ENCODE data around the gene HMOX2. TPM values are rescaled to one million over a fixed set of nuclear protein-coding genes. Genes with fewer than 3 reads are reported as not detected.
A peak's percentile ranks its signal among the peaks of the same experiment; 100 is the strongest.

Gene HMOX2
- polyA plus RNA-seq (2013), result 22.9 TPM

- CTCF ChIA-PET, result interaction anchor here (0.8 to 2.1 kb wide), 11 partner anchors 10 to 110 kb away, joined by 3 to 5 read pairs (median 3); no protein-coding TSS in a partner anchor
- WGBS (ENCODE audit: insufficient coverage), result 14% methylated on average over 51 of the region's 70 CpGs
Observed at GRCh38 chr16:4475880-4476788, at the start of gene HMOX2. Gene HMOX2, plus strand, starts transcription at chr16:4476398. Its CDS starts 29,127 bp downstream, at chr16:4505525.

GRCh38 chr16:4426722-4427372 is 49.4 kb upstream of the HMOX2 start:
- ChIA-PET POLR2A (no interaction called here), CTCF (interaction anchor here (1.0 kb wide), 2 partner anchors 11 to 32 kb away, joined by 3 read pairs; no protein-coding TSS in a partner anchor)

More at GRCh38 chr16:4475880-4476788, at the start of gene HMOX2:
- peaks cover 2 to 44% (median 35%) of the 10 kb centered on the region in 4 experiments for H3K4me1 ChIP-seq (ENCODE audit: control extremely low read depth in 1 of 4, control insufficient read depth in 4 of 4, insufficient read depth in 4 of 4, low read length in 3 of 4)
- no peaks in the 10 kb centered on the region for H3K27me3 ChIP-seq (replicated peaks in 2 of 5; ENCODE audit: control insufficient read depth in 4 of 5, insufficient read depth in 5 of 5, low read length in 4 of 5)
- peak within 1 kb of the TSS in 1 of 2 experiments; percentile 70 for H3K27ac ChIP-seq (ENCODE audit: insufficient read depth in 1 of 2, low read depth in 1 of 2, low read length in 2 of 2, poor library complexity in 1 of 2, severe bottlenecking in 2 of 2)
- peak within 1 kb of the TSS; percentile 68 to 95 (median 80) for H3K4me3 ChIP-seq (ENCODE audit: control insufficient read depth in 1 of 7, extremely low read depth in 1 of 7, insufficient read depth in 4 of 7, low read depth in 2 of 7, low read length in 6 of 7)
- POLR2A ChIA-PET, result interaction anchor here (0.8 kb wide), 1 partner anchor 130 kb away, joined by 3 read pairs; no protein-coding TSS in a partner anchor
- peak; percentile 90 to 93 (median 92) for DNase-seq
- no peaks in the 10 kb centered on the region for H3K9me3 ChIP-seq (ENCODE audit: control extremely low read depth in 1 of 5, control insufficient read depth in 4 of 5, insufficient read depth in 2 of 5, low read depth in 1 of 5, low read length in 4 of 5)
- H3K36me3 ChIP-seq (ENCODE audit: control insufficient read depth in 4 of 4, insufficient read depth in 4 of 4, low read length in 3 of 4), result peaks cover 0 to 4% (median 2%) of the 10 kb centered on the region in 4 experiments

GRCh38 chr16:4428500-4428899 is 47.7 kb upstream of the HMOX2 start:
- Histone ChIP-seq H3K27ac (ENCODE audit: insufficient read depth in 1 of 2, low read depth in 1 of 2, low read length in 2 of 2, poor library complexity in 1 of 2, severe bottlenecking in 2 of 2) (no peak overlapping the region), H3K27me3 (replicated peaks in 2 of 5; ENCODE audit: control insufficient read depth in 4 of 5, insufficient read depth in 5 of 5, low read length in 4 of 5) (no peaks in the 10 kb centered on the region), H3K36me3 (ENCODE audit: control insufficient read depth in 4 of 4, insufficient read depth in 4 of 4, low read length in 3 of 4) (peaks cover 0 to 26% (median 13%) of the 10 kb centered on the region in 4 experiments), H3K4me3 (ENCODE audit: control insufficient read depth in 1 of 7, extremely low read depth in 1 of 7, insufficient read depth in 4 of 7, low read depth in 2 of 7, low read length in 6 of 7) (no peak overlapping the region), H3K4me1 (ENCODE audit: control extremely low read depth in 1 of 4, control insufficient read depth in 4 of 4, insufficient read depth in 4 of 4, low read length in 3 of 4) (peaks cover 10 to 20% (median 18%) of the 10 kb centered on the region in 4 experiments), H3K9me3 (ENCODE audit: control extremely low read depth in 1 of 5, control insufficient read depth in 4 of 5, insufficient read depth in 2 of 5, low read depth in 1 of 5, low read length in 4 of 5) (no peaks in the 10 kb centered on the region)
- ChIA-PET CTCF (interaction anchor here (0.7 to 1.6 kb wide), 4 partner anchors 10 to 50 kb away, joined by 3 to 5 read pairs (median 3); no protein-coding TSS in a partner anchor), POLR2A (no interaction called here)
- WGBS (ENCODE audit: insufficient coverage), result 100% methylated on average over 6 of the region's 7 CpGs
- no peak for DNase-seq

More at GRCh38 chr16:4426722-4427372, 49.4 kb upstream of the HMOX2 start:
- Histone ChIP-seq H3K27ac (ENCODE audit: insufficient read depth in 1 of 2, low read depth in 1 of 2, low read length in 2 of 2, poor library complexity in 1 of 2, severe bottlenecking in 2 of 2) (peak overlapping the region in 1 of 2 experiments; percentile 94), H3K4me3 (ENCODE audit: control insufficient read depth in 1 of 7, extremely low read depth in 1 of 7, insufficient read depth in 4 of 7, low read depth in 2 of 7, low read length in 6 of 7) (peak overlapping the region in 6 of 7 experiments; percentile 79 to 99 (median 90)), H3K4me1 (ENCODE audit: control extremely low read depth in 1 of 4, control insufficient read depth in 4 of 4, insufficient read depth in 4 of 4, low read length in 3 of 4) (peaks cover 10 to 20% (median 18%) of the 10 kb centered on the region in 4 experiments), H3K9me3 (ENCODE audit: control extremely low read depth in 1 of 5, control insufficient read depth in 4 of 5, insufficient read depth in 2 of 5, low read depth in 1 of 5, low read length in 4 of 5) (no peaks in the 10 kb centered on the region), H3K36me3 (ENCODE audit: control insufficient read depth in 4 of 4, insufficient read depth in 4 of 4, low read length in 3 of 4) (peaks cover 0 to 19% (median 11%) of the 10 kb centered on the region in 4 experiments), H3K27me3 (replicated peaks in 2 of 5; ENCODE audit: control insufficient read depth in 4 of 5, insufficient read depth in 5 of 5, low read length in 4 of 5) (no peaks in the 10 kb centered on the region)
- 97% methylated on average over 10 of the region's 12 CpGs for WGBS (ENCODE audit: insufficient coverage)
- no peak for DNase-seq

GRCh38 chr16:4431023-4431422 is 45.2 kb upstream of the HMOX2 start:
- Histone ChIP-seq H3K27me3 (replicated peaks in 2 of 5; ENCODE audit: control insufficient read depth in 4 of 5, insufficient read depth in 5 of 5, low read length in 4 of 5) (no peaks in the 10 kb centered on the region), H3K9me3 (ENCODE audit: control extremely low read depth in 1 of 5, control insufficient read depth in 4 of 5, insufficient read depth in 2 of 5, low read depth in 1 of 5, low read length in 4 of 5) (no peaks in the 10 kb centered on the region), H3K27ac (ENCODE audit: insufficient read depth in 1 of 2, low read depth in 1 of 2, low read length in 2 of 2, poor library complexity in 1 of 2, severe bottlenecking in 2 of 2) (no peak overlapping the region), H3K4me1 (ENCODE audit: control extremely low read depth in 1 of 4, control insufficient read depth in 4 of 4, insufficient read depth in 4 of 4, low read length in 3 of 4) (peaks cover 7 to 14% (median 11%) of the 10 kb centered on the region in 4 experiments), H3K36me3 (ENCODE audit: control insufficient read depth in 4 of 4, insufficient read depth in 4 of 4, low read length in 3 of 4) (peaks cover 1 to 48% (median 31%) of the 10 kb centered on the region in 4 experiments), H3K4me3 (ENCODE audit: control insufficient read depth in 1 of 7, extremely low read depth in 1 of 7, insufficient read depth in 4 of 7, low read depth in 2 of 7, low read length in 6 of 7) (no peak overlapping the region)
- CTCF ChIA-PET, result no interaction called here
- WGBS (ENCODE audit: insufficient coverage), result 97% methylated on average over 9 of the region's 9 CpGs
- no peak for DNase-seq
- POLR2A ChIA-PET, result no interaction called here

- H3K4me1 ChIP-seq (ENCODE audit: control extremely low read depth in 1 of 4, control insufficient read depth in 4 of 4, insufficient read depth in 4 of 4, low read length in 3 of 4), result no peaks in the 10 kb centered on the region
- ChIA-PET POLR2A (no interaction called here), CTCF (no interaction called here)
- DNase-seq, result no peak
- H3K27ac ChIP-seq (ENCODE audit: insufficient read depth in 1 of 2, low read depth in 1 of 2, low read length in 2 of 2, poor library complexity in 1 of 2, severe bottlenecking in 2 of 2), result peak overlapping the region in 1 of 2 experiments; percentile 69
- no peak overlapping the region for H3K4me3 ChIP-seq (ENCODE audit: control insufficient read depth in 1 of 7, extremely low read depth in 1 of 7, insufficient read depth in 4 of 7, low read depth in 2 of 7, low read length in 6 of 7)
- H3K27me3 ChIP-seq (replicated peaks in 2 of 5; ENCODE audit: control insufficient read depth in 4 of 5, insufficient read depth in 5 of 5, low read length in 4 of 5), result no peaks in the 10 kb centered on the region
- 93% methylated on average over 4 of the region's 4 CpGs for WGBS (ENCODE audit: insufficient coverage)
- no peaks in the 10 kb centered on the region for H3K9me3 ChIP-seq (ENCODE audit: control extremely low read depth in 1 of 5, control insufficient read depth in 4 of 5, insufficient read depth in 2 of 5, low read depth in 1 of 5, low read length in 4 of 5)
- peaks cover 11 to 62% (median 39%) of the 10 kb centered on the region in 4 experiments for H3K36me3 ChIP-seq (ENCODE audit: control insufficient read depth in 4 of 4, insufficient read depth in 4 of 4, low read length in 3 of 4)
Observed at GRCh38 chr16:4433228-4433627, 43.0 kb upstream of the HMOX2 start.

- ChIA-PET CTCF (interaction anchor here (0.9 to 1.9 kb wide), 2 partner anchors 15 to 32 kb away, joined by 4 to 5 read pairs; no protein-coding TSS in a partner anchor), POLR2A (no interaction called here)
- Histone ChIP-seq H3K4me3 (ENCODE audit: control insufficient read depth in 1 of 7, extremely low read depth in 1 of 7, insufficient read depth in 4 of 7, low read depth in 2 of 7, low read length in 6 of 7) (no peak overlapping the region), H3K36me3 (ENCODE audit: control insufficient read depth in 4 of 4, insufficient read depth in 4 of 4, low read length in 3 of 4) (peaks cover 11 to 66% (median 39%) of the 10 kb centered on the region in 4 experiments), H3K9me3 (ENCODE audit: control extremely low read depth in 1 of 5, control insufficient read depth in 4 of 5, insufficient read depth in 2 of 5, low read depth in 1 of 5, low read length in 4 of 5) (no peaks in the 10 kb centered on the region), H3K27me3 (replicated peaks in 2 of 5; ENCODE audit: control insufficient read depth in 4 of 5, insufficient read depth in 5 of 5, low read length in 4 of 5) (no peaks in the 10 kb centered on the region), H3K4me1 (ENCODE audit: control extremely low read depth in 1 of 4, control insufficient read depth in 4 of 4, insufficient read depth in 4 of 4, low read length in 3 of 4) (peaks cover 0 to 5% (median 1%) of the 10 kb centered on the region in 4 experiments), H3K27ac (ENCODE audit: insufficient read depth in 1 of 2, low read depth in 1 of 2, low read length in 2 of 2, poor library complexity in 1 of 2, severe bottlenecking in 2 of 2) (peak overlapping the region in 1 of 2 experiments; percentile 69)
- WGBS (ENCODE audit: insufficient coverage), result 88% methylated on average over 8 of the region's 12 CpGs
- DNase-seq, result peak in 1 of 3 donors; percentile 21
Observed at GRCh38 chr16:4433914-4434787, 42.0 kb upstream of the HMOX2 start.

All from common myeloid progenitor, CD34-positive (primary cell).